GM12874 (cell line): ENCODE data around the gene VPS33B.

Experiments used
- CTCF ChIP-seq: IDR thresholded peaks from 2 replicates; pipeline ENCODE4 v1.5.1; 2011; ENCODE audit warnings: low read depth, mild to moderate bottlenecking, control low read depth, low read length, moderate library complexity; ENCODE audit not compliant: insufficient read depth

The VPS33B gene

GRCh38 chr15:91027677-91028076 is 5.3 kb upstream of the VPS33B start:
- no peak for TF ChIP-seq CTCF

GRCh38 chr15:91023720-91024119 is 1.3 kb upstream of the VPS33B start:
- no peak for TF ChIP-seq CTCF

- no peak for TF ChIP-seq CTCF
These were observed 387 bp upstream of the VPS33B start for GRCh38 chr15:91022832-91023129.

GRCh38 chr15:91021516-91022074 is 799 bp downstream of the VPS33B start:
- no peak for TF ChIP-seq CTCF

GRCh38 chr15:91018158-91018557 is 4.2 kb downstream of the VPS33B start:
- TF ChIP-seq CTCF = no peak

- no peak for TF ChIP-seq CTCF
These were observed 4.7 kb downstream of the VPS33B start for GRCh38 chr15:91017716-91018115.

- no peak for TF ChIP-seq CTCF
These were observed 15.1 kb downstream of the VPS33B start for GRCh38 chr15:91007266-91007665.

GRCh38 chr15:91001209-91001608 is 21.2 kb downstream of the VPS33B start:
- no peak for TF ChIP-seq CTCF
